SHP77 (cell line): Measurements from ENCODE around the gene GARIN5A.

ENCODE experiments used
- DNase-seq, 2 experiments: peaks; one replicate each; lab custom pipeline; 2025; lab: John Stamatoyannopoulos, UW

Gene GARIN5A

DNA sequence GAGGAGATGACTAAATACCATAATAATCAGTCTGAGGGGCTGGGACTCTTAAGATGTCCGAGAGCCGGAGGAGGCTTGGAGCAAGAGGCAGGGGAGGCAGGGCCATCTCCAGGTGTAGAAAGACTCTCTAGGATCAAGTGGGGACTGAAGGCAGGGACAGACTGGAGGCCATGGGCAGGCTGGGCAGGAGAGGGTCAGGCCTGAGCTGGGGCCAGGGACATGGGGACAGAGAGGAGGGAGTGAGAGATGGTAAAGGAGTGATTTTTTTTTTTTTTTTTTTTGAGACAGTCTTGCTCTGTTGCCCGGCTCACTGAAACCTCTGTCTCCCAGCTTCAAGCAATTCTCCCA lies 32.2 kb upstream of the GARIN5A start:
- no peak for DNase-seq

DNA sequence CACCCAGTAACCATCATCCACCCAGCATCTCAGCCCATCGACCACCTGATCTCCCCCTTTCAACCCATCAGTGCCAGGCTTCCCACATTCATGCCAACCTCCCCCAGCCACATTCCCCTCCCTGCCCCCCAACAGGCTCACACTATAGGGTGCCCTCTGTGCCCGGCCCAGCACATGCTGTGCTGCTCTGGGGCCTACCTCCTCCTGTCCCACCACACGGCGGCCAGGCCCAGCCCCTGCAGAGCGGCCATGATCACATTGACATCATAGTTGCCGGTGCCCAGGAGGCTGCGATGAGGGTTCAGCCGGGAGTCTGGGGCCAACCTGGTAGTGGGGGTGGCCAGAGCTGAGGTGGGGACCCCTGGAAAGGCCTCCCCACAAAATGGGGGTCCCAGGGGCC lies 30.7 kb upstream of the GARIN5A start:
- no peak for DNase-seq

DNA sequence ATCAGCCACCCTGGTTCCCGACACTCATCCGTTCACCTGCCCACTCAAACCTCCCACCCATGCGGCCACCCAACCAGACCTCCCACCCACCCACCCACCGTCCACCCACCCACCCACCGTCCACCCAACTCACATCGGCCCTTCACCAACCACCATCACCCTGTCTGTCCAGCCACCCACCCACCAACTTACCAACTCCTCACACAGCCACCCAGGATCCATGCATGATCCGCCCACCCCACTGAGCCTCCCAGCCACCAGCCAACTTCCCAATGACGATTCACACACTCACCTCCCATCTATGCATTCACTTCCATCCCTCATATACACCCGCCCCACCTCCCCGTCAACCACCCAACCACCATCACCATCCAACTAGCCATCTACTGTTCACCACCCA lies 30.1 kb upstream of the GARIN5A start:
- no peak for DNase-seq

DNA sequence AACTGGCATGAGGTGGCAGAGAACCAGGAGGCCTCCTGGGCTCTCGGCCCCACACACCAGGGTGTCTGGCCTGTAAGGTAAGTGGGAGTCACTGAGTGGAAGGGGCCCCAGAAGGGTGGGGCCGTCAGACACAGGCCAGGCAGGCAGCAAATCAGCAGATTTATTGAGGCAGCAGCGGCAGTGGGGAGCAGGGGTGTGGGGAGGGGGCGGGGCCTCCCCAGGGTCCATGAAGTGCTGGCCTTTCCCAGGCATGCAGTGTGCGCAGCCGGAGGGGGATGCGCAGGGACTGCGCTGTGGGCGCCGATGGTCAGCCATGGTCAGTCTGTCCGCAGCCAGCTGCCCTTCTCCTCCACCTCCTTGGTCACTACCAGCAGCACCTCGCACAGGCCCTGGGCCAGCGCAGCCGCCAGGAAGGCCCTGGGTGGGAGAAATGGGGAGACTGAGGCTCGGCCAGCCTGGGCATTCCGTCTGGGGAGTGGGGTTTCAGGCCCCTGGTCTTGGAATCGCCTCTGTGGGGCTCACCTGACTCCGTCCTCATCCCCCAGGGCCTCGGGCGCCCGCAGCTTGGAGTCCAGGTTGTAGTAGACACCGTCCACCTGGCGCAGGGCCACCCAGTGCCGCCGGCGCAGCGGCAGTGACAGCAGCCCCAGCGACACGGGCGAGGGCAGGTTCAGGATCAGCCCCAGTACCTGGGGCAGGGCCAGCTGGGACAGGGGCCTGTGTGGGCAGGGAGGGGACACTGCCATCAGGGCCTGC lies 29.4 kb upstream of the GARIN5A start:
- DNase-seq: no peak

DNA sequence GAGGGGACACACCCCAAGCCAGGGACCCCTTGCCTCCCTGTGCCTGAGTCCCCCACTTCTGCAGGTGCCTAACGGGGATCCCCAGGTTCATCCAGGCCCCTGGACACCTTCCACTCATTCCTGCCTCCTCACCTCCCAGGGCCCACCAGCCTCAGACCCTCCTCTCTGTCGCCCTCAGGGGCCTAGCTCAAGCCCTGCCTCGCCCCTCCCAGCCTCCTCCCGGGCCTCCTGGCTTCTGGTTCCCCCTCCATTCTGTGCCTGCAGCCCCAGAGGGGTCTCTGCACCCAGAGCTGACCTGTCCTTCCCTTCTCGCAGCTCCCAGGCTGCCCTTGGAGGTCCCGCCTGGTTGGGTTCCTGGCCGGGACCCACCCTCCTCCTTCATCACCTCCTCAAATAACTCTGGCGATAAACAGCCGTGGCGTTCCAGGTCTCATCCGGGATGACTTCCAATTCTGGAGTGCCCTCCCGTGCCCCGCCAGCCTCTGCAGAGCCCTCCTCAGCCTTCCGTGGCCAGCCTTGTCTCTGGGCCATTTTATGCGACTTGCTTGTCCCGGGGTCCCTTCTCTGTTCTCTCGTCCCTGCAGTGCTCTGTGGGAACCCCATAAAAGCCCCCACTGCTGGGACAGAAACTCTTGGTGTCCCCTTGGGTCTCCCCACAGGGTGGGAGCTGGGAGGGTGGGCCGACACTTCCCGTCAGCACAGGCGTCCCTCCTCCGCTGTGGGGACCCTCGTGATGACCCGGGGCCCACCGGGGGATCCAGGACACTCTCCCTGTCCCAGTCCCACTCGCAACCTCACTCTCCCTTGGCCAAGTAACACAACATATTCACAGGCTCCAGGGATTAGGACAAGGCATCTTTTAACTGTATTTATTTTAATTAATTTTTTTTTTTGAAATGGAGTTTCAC lies 25.2 kb upstream of the GARIN5A start:
- DNase-seq: no peak

DNA sequence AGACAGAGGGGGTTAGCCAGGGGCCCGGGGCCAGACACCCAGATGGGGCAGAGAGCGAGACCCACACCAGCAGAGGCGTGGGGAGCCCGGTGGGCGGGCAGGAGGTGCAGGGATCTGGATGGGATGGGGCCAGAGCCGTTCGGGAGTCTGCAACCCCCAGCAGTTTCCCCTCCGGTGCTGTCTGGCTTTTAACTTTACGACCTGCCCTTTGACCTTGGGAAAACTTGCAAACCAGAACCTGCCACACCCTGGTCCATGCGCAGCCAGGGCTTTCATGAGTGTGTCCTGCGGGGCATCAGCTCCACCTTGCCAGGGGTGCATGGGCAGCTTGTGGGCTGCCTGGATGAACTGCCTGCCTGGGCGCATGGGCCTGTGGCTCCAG lies 24.5 kb upstream of the GARIN5A start:
- DNase-seq: no peak

DNA sequence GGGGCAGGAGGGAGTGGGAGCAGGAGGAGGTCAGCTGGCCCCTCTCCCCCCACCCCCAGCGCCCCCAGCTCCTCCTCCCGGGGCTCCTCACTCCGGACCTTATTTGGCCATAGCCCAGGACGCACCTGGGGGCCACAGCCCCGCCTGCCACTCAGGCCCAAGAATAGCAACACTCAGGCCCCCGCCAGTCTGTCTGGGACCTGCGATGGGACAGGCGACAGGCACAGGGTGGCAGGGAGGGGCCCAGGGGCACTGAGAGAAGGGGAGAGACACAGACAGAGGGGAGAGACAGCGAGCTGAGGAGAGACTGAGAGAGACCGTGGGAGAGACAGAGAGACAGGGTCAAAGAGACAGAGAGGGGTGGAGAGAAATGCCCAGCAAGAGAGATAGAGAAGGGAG lies 24.1 kb upstream of the GARIN5A start:
- no peak for DNase-seq

DNA sequence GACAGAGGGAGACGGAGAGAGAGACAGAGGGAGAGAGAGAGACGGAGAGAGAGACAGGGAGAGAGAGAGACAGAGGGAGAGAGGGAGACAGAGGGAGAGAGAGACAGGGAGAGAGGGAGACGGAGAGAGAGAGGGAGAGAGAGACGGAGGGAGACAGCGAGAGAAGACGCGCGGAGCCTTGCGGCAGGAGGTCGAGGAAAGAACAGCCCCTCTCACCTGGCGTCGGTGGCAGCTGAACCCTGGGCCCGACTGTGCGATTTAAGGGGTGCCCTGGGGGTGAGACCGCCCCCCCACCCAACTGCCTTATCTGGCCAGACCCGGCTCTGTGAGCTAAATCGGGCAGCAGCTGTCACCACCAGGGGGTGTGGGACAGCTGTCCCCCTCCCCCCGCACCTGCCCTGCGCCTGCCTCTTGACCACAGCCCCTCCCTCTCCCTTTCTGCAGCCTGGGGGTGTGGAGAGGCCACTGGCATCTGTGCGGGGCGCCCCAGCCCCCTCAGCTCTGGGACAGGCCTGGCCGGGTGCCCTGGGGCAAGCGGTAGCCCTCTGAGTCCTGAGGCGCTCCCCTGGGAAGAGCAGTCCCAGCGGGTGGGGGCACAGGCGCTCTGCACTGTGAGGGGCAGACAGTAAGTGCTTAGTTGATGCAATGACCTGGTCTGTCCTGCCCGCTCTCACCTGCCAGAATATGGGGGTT lies 23.6 kb upstream of the GARIN5A start:
- peak; percentile 27 to 58 for DNase-seq

DNA sequence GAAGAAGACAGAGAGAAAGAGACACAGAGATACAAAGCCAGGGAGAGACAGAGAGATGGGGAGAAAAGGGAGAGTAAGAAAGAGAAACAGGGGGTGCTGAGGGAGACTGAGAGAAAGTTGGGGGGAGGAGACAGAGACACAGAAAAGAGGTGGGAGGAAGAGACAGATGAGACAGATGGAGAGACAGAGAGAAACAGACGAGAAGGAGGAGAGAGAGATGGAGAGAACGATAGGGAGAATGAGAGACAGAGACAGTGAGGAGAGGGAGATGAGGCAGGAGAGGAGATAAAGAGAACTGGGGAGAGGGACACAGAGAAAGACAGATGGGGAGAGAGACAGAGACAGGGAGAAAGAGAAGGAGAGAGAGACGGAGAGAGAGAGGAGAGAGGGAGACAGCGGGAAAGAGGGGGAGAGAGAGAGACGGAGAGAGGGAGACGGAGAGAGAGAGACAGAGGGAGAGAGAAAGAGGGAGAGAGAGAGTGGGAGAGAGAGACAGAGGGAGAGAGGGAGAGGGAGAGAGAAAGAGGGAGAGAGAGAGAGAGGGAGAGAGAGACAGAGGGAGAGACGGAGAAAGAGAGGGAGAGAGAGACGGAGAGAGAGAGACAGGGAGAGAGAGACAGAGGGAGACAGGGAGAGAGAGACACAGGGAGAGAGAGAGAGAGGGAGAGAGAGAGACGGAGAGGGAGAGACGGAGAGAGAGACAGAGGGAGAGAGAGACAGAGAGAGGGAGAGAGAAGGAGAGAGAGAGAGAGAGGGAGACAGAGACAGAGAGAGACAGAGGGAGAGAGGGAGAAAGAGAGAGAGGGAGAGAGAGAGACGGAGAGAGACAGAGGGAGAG lies 21.8 kb upstream of the GARIN5A start:
- DNase-seq: no peak

DNA sequence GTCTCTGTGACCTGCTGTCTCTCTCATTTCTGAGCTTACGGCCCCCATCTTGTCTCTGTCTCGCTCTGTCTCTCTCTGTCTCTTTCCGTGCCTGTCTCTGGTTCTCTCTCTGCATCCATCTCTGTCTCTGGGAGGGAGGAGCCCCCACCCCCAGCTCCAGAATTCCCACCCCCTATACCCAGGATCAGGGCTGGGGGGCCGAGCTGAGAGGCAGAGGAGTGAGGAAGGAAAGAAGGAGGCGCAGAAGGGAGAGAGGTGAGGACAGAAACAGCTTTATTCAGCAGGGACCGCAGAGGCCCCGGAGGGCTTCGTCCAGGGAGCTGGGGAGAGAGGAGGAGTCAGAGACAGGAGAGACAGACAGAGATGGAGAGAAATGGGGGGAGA lies 20.4 kb upstream of the GARIN5A start:
- DNase-seq: no peak

DNA sequence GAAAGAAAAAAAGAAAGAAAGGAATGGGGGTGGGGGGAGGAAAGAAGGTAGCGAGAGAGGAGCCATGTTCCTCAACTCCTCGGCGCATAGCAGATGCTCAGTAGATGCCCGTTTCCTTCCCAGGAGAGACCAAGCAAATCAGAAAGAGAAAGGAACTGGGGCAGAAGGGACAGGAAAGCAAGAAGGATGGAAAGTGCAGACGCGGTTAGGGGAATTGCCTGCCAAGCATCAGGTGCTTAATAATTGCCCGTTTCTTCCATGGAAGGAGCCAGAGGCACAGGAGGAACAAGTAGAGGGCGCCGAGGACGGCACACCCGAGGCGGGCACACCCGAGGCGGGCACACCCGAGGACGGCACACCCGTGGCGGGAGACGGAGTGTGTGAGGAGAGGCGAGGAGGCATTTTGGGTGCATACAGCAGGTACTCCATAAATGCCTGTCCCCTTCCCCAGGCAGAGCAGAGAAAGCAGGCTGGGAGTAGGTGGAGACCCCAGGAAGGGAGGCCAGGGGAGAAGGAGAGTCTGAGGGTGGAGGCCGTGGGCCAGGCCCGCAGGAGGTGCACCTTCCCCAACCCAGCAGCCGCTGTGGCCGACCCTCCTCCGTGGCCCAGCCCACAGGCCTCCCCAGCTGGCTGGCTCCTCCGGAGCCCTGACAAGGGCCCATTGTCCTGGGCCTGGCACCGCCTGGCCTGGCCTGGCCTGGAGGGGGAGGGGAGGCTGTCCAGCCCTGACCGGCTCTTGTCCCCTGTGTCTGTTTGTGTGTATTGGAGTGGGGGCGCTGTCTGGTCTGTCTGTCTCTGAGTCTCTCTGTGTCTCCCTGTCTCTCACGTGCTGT lies 19.8 kb upstream of the GARIN5A start:
- DNase-seq: no peak

DNA sequence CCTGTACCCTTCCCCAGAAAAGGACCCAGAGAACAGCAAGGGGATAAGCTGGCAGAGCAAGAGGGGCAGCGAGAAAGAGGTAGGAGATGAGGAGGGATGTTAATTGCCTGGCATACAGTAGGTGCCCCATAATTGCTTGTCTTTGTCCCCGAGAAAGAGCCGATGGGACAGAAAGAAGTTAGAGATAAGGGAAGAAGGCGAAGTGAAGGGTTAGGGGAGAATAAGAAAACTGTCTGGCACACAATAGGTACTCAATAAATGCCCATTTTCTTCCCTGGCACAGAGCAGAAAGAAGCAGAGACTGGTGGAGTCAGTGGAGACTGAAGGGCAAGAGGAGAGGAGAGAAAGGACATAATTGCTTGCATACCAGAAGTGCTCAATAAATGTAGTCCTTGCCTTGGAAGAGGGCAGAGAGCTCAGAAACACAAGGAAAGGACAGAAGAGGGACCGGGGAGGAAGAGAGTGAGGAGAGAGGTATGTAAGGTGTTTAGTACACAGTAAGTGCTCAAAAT lies 18.4 kb upstream of the GARIN5A start:
- DNase-seq: no peak

DNA sequence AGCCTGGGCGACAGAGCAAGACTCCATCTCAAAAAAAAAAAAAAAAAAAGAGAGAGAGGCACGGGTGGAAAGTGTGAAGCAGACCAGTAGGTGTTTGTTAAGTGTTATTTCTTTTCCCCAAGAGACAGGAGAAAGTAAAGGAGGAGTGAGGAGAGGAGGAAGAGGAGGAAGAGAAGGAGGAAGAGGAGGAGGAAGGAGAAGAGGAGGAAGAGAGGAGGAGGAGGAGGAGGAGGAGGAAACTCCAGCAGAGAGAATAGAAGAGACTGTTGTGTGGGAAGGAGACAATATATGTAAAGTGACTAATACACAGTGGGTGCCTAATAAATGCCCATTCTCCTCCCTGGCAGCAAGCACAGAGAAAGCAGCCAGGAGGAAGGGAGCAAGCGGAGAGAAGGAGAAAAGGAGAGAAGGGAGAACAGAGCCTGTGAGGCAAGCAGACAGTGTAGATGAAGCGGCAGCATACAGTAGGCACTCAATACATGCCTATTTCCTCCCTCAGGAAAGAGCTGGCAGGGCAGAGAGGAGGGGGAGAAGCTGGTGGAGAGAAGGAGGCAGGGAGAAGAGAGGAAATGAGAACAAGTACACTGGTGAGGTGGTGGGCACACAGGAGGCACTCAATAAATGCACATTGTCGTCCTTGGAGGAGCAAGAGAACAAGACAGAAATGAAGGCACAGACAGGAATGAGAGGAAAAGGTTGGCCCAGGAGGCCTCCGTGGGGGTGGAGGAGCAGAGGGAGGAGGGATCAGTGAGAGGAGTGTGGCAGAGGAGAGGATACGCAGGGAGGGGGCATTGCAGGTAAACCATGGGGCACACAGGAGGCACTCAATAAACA lies 17.8 kb upstream of the GARIN5A start:
- DNase-seq: no peak

DNA sequence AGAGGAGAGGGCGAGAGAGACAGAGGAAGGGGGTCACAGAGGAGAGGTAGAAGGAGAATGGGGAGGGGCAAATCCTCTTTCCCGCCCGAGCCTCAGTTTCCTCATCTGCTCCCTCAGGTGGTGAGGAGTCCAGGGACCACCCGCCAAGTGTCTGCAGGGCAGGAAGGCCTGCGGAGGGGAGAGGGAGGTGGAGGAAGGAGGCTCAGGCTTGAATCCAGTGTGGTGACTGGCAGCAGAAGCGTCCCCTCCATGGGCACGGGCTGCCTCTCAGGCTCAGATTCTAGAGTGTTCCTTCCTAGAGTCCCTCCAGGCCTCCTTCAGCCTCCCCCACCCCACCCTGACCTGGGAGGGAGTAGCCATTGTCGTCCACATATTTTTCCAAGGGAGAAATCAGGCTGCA lies 16.5 kb upstream of the GARIN5A start:
- DNase-seq: no peak

DNA sequence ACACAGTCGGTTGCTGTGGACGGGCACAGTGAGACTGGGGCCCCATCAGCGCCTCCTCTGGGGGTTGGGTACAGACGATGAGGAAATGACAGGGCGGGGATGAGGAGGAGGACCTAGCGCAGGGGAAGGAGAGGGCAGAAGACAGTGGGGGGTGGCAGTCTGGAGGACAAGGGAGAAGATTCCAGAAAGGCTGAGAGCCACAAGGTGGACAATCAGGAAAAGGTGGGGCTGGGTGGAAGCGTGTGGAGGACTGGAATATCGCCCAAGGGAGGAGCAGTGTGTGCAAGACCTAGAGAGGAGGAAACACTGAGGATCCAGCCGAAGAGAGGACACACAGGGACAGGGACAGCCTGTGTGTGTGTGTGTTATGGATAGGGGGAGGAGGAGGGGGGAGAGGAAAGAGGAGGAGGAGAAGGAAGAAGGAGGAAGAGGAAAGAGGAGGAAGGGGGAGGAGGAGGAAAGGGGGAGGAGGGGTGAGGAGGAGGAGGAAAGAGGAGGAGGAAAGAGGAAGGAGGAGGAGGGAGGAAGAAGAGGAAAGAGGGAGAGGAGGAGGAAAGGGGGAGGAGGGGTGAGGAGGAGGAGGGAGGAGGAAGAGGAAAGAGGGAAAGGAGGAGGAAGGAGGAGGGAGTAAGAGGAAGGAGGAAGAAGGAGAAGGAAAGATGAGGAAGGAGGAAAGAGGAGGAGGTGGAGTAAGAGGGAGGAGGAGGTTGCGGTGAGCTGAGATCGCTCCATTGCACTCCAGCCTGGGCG lies 15.8 kb upstream of the GARIN5A start:
- DNase-seq: no peak

DNA sequence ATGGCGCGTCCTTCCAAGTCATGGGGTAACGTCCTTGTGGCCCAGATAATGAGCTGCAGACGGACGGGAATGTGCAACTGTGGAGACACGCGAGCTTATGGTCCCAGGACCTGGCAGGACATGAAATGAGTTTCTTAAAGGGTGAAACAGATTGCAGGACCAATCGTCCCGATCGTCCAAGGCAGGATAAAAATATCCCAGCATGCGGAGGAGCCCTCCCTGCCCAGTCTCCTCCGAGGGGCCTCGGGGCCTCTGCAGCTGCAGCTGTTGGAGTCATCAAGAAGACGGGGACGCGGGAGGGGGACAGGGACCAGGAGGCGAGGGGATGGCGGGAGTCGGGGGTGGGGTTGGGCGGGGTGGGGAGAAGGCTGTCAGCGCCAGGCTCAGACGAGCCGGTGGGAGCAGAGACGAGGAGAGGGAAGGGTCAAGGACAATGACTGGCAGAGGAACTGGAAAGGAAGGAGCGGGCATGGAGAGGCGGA lies 14.4 kb upstream of the GARIN5A start:
- no peak for DNase-seq

DNA sequence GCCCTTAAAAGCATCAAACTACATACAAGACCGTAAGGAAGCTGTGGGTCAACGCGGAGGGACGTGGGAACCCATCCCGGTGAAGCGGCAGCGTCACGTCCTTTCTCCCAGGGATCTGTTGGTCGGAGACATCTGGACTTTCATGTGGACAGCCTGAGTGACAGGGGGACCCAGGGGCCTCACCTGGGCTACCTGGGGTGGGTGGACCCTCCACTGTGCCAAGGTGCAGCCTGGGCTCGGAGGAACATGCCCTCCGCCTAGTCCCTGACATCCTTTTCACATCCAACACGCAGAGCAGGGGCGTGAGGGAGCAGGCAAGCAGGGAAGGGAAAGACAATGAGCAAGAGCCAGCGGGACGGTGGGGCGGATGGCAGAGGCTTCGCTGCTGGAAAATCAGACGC lies 13.8 kb upstream of the GARIN5A start:
- DNase-seq: no peak

DNA sequence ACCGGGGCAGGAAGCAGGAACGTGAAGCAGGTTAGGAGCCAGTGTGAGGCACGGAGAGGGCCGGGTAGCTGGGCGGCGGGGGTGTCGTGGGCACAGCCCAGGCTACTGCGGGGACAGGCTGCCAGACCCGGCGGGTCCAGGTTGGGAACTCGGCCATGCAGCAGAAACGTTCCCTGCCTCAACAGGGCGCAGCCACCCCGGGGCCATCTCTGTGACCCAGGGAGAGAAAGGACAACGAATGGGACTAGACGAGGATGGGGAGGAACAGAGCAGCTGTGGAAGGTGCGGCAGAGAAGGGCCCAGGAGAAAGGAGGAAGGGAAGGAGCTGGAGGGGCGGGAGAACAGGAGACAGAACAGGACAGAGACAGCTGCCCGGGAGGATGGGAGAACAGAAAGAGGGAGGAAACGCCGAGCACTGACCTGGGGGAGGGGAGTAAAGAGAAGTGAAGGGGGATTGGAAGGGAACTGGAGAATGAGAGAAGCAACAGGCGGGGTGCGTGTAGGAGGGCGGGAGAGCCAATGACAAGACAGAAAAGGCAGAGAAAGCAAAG lies 12.9 kb upstream of the GARIN5A start:
- no peak for DNase-seq
